Fibroblast of mammary gland (primary cell): ENCODE data around the gene TP53BP2.
A peak's percentile ranks its signal among the peaks of the same experiment; 100 is the strongest.

Experiments
- DNase-seq: peaks from one replicate; pipeline ENCODE4 v3.0.0-alpha.2; 2010; ENCODE audit warnings: low read depth
- H3K4me3 ChIP-seq: 2 replicates; pipeline ENCODE4 v1.5.1; 2011; ENCODE audit warnings: low read depth, mild to moderate bottlenecking, low read length, moderate library complexity; ENCODE audit not compliant: control insufficient read depth
- TF ChIP-seq, protein P1 (sequence below): conservative IDR thresholded peaks from 2 replicates; pipeline ENCODE4 v1.5.1; 2011; ENCODE audit warnings: low read depth, low read length, inconsistent platforms; ENCODE audit not compliant: control insufficient read depth, insufficient read depth

TP53BP2 gene

GRCh38 chr1:223774134-223774814, 71.5 kb downstream of the TP53BP2 start:
- no peak overlapping the region for H3K4me3 ChIP-seq
- peak; percentile 31 for DNase-seq
- TF ChIP-seq, protein P1, sequence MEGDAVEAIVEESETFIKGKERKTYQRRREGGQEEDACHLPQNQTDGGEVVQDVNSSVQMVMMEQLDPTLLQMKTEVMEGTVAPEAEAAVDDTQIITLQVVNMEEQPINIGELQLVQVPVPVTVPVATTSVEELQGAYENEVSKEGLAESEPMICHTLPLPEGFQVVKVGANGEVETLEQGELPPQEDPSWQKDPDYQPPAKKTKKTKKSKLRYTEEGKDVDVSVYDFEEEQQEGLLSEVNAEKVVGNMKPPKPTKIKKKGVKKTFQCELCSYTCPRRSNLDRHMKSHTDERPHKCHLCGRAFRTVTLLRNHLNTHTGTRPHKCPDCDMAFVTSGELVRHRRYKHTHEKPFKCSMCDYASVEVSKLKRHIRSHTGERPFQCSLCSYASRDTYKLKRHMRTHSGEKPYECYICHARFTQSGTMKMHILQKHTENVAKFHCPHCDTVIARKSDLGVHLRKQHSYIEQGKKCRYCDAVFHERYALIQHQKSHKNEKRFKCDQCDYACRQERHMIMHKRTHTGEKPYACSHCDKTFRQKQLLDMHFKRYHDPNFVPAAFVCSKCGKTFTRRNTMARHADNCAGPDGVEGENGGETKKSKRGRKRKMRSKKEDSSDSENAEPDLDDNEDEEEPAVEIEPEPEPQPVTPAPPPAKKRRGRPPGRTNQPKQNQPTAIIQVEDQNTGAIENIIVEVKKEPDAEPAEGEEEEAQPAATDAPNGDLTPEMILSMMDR = no peak

DNA sequence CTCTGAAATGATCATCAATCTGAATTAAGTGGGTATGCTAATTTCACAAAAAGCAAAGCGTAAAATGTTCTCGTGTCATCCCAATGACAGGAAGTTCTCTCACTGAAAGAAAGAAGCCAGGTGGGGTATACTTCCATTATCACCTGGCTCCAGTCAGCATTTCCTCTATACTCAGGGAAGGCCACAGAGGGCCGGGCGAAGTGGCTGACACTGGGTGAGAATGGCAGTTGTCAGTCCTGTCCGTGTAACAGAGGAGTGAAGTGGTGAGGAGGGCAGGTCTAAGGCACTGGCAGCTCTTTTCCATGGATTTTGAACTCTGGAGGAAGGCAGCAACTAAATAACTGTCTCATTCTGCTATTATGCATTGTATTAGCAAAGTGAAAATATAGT, 73.0 kb downstream of the TP53BP2 start:
- DNase-seq = no peak
- H3K4me3 ChIP-seq = no peak overlapping the region
- TF ChIP-seq, protein P1 = no peak

DNA sequence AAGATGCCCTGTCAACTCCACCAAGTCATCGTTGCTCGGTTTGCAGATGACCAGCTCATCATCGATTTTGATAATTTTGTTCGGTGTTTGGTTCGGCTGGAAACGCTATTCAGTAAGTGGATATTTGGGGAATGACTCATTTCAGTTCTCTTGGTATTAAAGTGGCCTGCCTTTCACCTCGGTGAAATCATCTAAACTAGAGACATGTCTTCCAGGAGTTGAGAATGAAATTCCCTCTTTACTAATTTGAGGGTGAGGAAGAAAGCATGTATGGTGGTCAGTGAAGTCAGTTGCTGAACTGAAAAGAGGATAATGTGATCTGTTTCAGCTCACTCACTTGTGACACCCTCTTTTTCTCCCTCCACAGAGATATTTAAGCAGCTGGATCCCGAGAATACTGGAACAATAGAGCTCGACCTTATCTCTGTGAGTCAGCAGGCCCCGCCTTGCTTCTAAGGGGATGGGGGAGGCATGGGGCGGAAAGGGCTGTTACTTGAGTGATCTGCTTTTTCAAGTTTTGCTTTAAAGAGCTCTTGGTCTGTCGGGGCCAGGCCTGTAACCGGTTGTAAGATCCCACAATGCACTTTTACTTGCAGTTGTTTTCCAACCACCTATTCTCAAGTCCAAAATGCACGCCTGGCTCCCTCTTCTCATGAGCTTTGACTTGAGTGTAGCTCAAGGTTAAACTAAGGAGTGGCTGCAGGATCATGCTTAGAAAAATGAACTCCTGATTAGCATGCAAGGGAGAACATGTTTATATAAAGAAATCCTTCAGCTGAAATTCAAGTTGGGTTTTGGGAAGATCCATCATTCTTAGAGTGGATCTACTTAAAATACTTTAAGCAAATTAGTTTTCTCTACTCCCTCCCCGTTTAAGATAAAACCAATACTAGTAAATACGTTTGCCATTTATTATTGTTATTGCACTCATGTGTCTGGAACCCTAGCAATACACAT, 73.7 kb downstream of the TP53BP2 start:
- peak; percentile 85 for DNase-seq

DNA sequence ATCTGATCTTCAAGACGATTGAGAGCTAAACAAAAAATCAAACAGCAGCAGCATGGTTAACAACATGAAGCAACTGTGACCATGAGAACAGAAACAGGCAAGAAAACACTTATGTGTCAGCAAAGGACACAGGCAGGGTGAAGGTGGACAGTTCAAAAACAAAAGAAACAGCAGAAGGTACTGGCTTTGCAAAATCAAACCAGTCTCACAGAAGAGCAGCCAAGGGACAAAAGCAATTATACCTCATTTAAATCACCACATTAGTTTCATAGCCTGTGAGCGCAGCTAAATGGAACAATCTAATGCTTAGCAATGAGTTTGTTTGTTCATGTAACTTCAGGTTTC, 74.3 kb downstream of the TP53BP2 start:
- no peak overlapping the region for H3K4me3 ChIP-seq
- TF ChIP-seq, protein P1 = no peak
- no peak for DNase-seq

More for the DNA sequence above, 73.7 kb downstream of the TP53BP2 start:
- H3K4me3 ChIP-seq = no peak overlapping the region
- TF ChIP-seq, protein P1 = no peak

GRCh38 chr1:223770621-223771315, 75.0 kb downstream of the TP53BP2 start:
- no peak overlapping the region for H3K4me3 ChIP-seq
- TF ChIP-seq, protein P1 = no peak
- DNase-seq = no peak

DNA sequence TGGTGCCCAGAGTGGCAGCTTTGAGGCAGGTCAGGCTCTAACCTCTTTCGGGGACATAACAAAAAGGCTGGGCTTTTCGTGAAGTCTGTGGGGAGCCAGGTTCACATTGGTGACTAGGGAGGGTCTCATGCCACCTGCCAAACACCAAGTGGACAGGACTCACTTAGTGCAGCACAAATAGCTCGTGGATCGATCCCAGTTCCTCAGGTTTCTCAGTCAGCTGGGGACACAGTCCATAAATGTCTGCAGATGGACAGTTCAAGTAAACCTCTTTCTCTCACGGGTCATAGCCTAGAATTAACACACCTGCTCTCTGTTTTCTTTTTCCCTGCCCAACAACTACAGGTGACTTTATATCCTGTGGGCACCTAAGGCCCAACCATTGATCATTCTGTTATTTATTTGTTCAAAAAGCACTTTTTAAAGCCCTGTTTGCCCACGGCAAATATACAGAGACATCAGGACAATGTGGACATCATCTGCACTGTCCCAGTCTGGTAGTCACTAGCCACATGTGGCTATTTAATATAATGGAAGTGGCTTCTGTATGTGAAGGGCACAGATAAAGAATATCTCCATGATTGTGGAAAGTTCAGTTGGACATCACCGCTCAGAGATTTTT, 79.9 kb downstream of the TP53BP2 start:
- no peak for DNase-seq
- no peak overlapping the region for H3K4me3 ChIP-seq
- TF ChIP-seq, protein P1 = no peak
